Neutrophil (primary cell): Measurements from ENCODE around the gene CISTR.

ENCODE experiments used
- H3K27ac ChIP-seq: fragments of 200-600 bp; sonication (generic); 2 replicates; pipeline ENCODE4 v1.5.1; 2016; ENCODE audit warnings: mild to moderate bottlenecking, moderate library complexity
- H3K27me3 ChIP-seq: fragments of 200-600 bp; sonication (generic); 2 replicates; pipeline ENCODE4 v1.6.0; 2016; ENCODE audit warnings: mild to moderate bottlenecking
- H3K36me3 ChIP-seq: fragments of 200-600 bp; sonication (generic); 2 replicates; pipeline ENCODE4 v1.5.1; 2017
- H3K4me1 ChIP-seq, 2 experiments: fragments of 200-600 bp in 1 of 2; sonication (generic) in 1 of 2; 1 replicate in 1 of 2; 2 replicates in 1 of 2; pipeline versions ENCODE4 v1.5.1 to v1.6.1; 2013 to 2016; ENCODE audit warnings: low read depth in 1 of 2, low read length in 1 of 2, mild to moderate bottlenecking in 1 of 2, moderate library complexity in 1 of 2; ENCODE audit not compliant: control insufficient read depth in 1 of 2, insufficient read depth in 1 of 2
- H3K4me3 ChIP-seq, 2 experiments: fragments of 200-600 bp in 1 of 2; sonication (generic) in 1 of 2; 1 replicate in 1 of 2; 2 replicates in 1 of 2; pipeline ENCODE4 v1.5.1; 2013 to 2016; ENCODE audit warnings: low read depth in 1 of 2, low read length in 1 of 2, mild to moderate bottlenecking in 1 of 2, moderate library complexity in 1 of 2
- H3K9me3 ChIP-seq: fragments of 200-600 bp; sonication (generic); 2 replicates; pipeline ENCODE4 v1.5.1; 2016
- TF ChIP-seq, protein P1 (sequence below): fragments of 200-600 bp; sonication (generic); IDR thresholded peaks from 2 replicates; pipeline ENCODE4 v1.5.1; 2016; ENCODE audit warnings: antibody characterized with exemption

The CISTR gene

DNA sequence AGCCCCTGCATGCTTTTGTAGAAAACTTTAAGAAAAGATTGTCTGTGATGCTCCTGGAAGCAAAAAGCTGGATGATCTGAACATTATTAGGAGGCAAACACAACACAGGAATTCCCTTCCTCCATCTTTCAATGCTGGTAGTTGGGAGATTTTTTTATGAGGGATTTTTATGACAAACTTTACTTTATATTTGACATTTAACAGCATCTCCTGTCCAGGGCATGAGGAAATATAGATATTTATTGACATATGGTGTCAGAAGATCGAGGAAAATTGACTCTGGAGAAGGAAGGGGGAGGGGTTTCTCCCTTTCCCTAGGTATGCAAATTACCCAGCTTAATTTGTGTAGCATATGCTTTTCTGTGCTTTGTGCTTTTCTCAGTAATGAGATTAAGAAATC is 37.8 kb upstream of the CISTR start:
- no peak overlapping the region for H3K4me3 ChIP-seq
- H3K27ac ChIP-seq: no peak overlapping the region
- H3K36me3 ChIP-seq: no peaks in the 10 kb centered on the region
- H3K27me3 ChIP-seq: peaks cover 93% of the 10 kb centered on the region
- no peaks in the 10 kb centered on the region for H3K4me1 ChIP-seq
- TF ChIP-seq, protein P1, sequence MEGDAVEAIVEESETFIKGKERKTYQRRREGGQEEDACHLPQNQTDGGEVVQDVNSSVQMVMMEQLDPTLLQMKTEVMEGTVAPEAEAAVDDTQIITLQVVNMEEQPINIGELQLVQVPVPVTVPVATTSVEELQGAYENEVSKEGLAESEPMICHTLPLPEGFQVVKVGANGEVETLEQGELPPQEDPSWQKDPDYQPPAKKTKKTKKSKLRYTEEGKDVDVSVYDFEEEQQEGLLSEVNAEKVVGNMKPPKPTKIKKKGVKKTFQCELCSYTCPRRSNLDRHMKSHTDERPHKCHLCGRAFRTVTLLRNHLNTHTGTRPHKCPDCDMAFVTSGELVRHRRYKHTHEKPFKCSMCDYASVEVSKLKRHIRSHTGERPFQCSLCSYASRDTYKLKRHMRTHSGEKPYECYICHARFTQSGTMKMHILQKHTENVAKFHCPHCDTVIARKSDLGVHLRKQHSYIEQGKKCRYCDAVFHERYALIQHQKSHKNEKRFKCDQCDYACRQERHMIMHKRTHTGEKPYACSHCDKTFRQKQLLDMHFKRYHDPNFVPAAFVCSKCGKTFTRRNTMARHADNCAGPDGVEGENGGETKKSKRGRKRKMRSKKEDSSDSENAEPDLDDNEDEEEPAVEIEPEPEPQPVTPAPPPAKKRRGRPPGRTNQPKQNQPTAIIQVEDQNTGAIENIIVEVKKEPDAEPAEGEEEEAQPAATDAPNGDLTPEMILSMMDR: no peak
- H3K9me3 ChIP-seq: no peaks in the 10 kb centered on the region

DNA sequence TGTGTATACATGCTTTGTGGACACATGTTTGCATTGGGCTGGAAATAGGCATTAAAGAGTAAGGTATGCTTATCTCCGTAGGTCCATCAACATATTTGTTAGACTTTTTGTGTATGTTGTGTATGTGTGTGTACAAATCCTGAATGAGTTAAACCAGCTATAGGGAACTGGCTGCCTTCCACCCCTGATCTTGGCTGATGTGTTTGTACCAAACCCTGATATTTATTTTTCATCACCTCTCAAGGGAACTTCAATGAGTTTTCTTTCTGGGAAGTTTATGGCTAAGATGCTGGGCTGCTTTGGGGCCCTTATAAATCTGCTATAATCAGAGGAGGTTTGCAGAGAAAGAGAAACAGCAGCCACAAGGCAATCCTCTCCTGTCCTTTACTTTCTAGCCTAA is 37.1 kb upstream of the CISTR start:
- Histone ChIP-seq H3K27me3 (peaks cover 93% of the 10 kb centered on the region), H3K36me3 (no peaks in the 10 kb centered on the region)

DNA sequence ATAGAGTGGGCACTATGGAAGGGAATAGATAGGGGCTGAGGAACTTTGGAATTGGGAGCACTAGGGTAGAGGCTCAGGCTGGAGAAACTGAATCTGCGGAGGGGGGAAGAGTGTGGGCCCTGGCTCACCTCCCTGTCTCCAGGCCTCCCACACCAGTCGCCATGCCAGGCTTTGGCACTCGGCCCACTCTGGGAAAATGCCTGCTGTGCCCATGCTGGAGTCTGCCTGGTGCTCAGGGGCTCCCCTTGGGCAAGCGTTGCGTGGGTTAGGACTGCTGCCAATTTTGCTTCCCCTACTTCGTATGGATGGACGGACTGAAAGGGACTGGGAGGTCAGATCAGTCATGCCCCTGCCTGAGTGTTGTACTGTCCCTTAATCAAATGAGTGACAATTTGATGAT is 34.6 kb upstream of the CISTR start:
- TF ChIP-seq, protein P1: no peak
- Histone ChIP-seq H3K27me3 (peaks cover 93% of the 10 kb centered on the region), H3K9me3 (no peaks in the 10 kb centered on the region), H3K36me3 (no peaks in the 10 kb centered on the region), H3K4me1 (no peaks in the 10 kb centered on the region), H3K4me3 (no peak overlapping the region), H3K27ac (no peak overlapping the region)

More for the DNA sequence above, 37.1 kb upstream of the CISTR start:
- Histone ChIP-seq H3K4me3 (no peak overlapping the region), H3K4me1 (no peaks in the 10 kb centered on the region), H3K27ac (no peak overlapping the region), H3K9me3 (no peaks in the 10 kb centered on the region)
- TF ChIP-seq, protein P1: no peak

DNA sequence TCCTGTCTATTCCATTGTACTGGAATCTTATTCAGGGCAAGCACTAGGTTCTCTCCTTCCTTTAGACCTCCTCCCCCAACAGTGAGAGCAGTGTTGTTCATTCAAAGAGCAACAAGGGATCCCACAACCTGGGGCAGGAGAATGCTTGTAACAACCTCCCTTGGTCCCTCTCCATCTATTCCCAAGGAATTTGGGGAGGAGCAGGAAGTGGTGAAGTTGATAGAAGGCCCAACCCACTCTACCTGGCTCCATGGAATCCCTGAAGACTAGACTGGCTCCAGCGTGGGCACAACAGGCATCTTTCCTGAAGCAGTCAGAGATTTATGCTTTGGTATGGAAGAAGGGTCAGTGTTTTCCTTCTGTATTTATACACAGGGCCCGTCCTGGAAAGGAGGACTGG is 33.4 kb upstream of the CISTR start:
- no peak overlapping the region for H3K4me3 ChIP-seq
- H3K9me3 ChIP-seq: no peaks in the 10 kb centered on the region
- H3K36me3 ChIP-seq: no peaks in the 10 kb centered on the region
- TF ChIP-seq, protein P1: no peak
- peaks cover 98% of the 10 kb centered on the region for H3K27me3 ChIP-seq
- no peak overlapping the region for H3K27ac ChIP-seq
- no peaks in the 10 kb centered on the region for H3K4me1 ChIP-seq

DNA sequence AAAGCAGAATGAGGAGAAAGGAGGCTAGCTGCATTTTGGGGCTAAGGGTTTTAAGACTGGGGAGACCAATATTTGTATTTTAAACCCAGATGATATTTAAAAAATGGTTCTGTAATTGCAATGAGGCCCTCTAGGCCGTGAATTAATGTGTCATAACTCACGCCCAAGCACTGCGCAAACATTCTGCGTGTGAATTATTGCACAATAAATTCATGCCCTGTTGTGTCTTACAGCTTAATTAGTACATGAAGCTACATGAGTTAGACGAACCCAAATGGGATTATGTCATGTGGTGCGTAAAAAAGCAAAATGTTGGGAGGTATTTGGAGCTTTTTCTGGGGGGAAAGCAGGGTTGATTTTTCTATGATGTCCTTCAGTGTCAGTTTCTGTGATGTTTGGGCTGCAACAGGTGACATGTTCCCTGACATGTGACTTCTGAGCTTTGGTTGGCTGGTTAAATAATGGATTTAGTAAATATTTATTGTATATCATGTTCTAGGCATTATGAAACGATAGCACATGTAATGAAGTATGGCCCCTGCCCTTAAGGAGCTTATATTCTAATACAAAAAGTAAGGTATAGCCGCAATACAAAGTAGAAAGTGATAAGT is 30.4 kb upstream of the CISTR start:
- H3K4me3 ChIP-seq: no peak overlapping the region
- no peaks in the 10 kb centered on the region for H3K36me3 ChIP-seq
- peaks cover 100% of the 10 kb centered on the region for H3K27me3 ChIP-seq
- TF ChIP-seq, protein P1: no peak
- H3K4me1 ChIP-seq: no peaks in the 10 kb centered on the region
- H3K9me3 ChIP-seq: no peaks in the 10 kb centered on the region
- H3K27ac ChIP-seq: no peak overlapping the region
